HCT116 (cell line): ENCODE data around the gene SEC31A. TPM values are rescaled to one million over a fixed set of nuclear protein-coding genes. Genes with fewer than 3 reads are reported as not detected.
"Not testable (repeated sequence)": the region's sequence is repeated elsewhere in the genome, so short reads cannot be mapped to it uniquely, and the experiment has no call there.

Experiments
- ATAC-seq: fragments of 200-7000 bp; cut with Tn5 transposase; 2 replicates; pipeline ENCODE4 v1.9.1; 2020; ENCODE audit warnings: mild to moderate bottlenecking, moderate library complexity
- BruUV-seq: library from RNA; stranded (reverse); fragments of 400-500 nt; replicated peaks from 2 replicates; lab custom pipeline; 2021; lab: Mats Ljungman, UMichigan
- CTCF ChIA-PET: fragments of 300-600 bp; sonication (Branson Sonifier 250); formaldehyde crosslinking; loops from one replicate; lab custom pipeline; 2021; ENCODE audit warnings: antibody characterized with exemption; lab: Charles Lee
- POLR2A ChIA-PET: fragments of 300-600, 350-600 bp; sonication (Branson Sonifier 250); formaldehyde crosslinking; loops from one replicate; lab custom pipeline; 2021; ENCODE audit warnings: antibody characterized with exemption; lab: Charles Lee
- RAD21 ChIA-PET, 2 experiments: fragments of 300-600 bp; sonication (Branson Sonifier 250); formaldehyde crosslinking; loops; one replicate each; lab custom pipeline; 2023; ENCODE audit warnings: low total read pairs in 2 of 2; ENCODE audit not compliant: uncharacterized antibody in 2 of 2, unreplicated experiment in 2 of 2, low non-redundant PET in 1 of 2; lab: Charles Lee
- DNase-seq: peaks from one replicate; pipeline ENCODE4 v3.0.0-alpha.2; 2010; ENCODE audit warnings: low read depth, low spot score
- H2AFZ ChIP-seq: fragments of 200-600 bp; shearing (Covaris generic), sonication (generic); 2 replicates; pipeline ENCODE4 v1.6.1; 2017; ENCODE audit warnings: low read depth, mixed run types, mixed read lengths, antibody characterized with exemption, low read length; ENCODE audit not compliant: poor library complexity, severe bottlenecking
- H3K27ac ChIP-seq: 2 replicates; pipeline ENCODE4 v1.5.1; 2012; ENCODE audit warnings: low read depth, low read length
- H3K27me3 ChIP-seq: fragments of 200-600 bp; sonication (generic); 2 replicates; pipeline ENCODE4 v1.6.1; 2016; ENCODE audit warnings: mixed run types, low read length, mixed read lengths; ENCODE audit not compliant: insufficient read depth
- H3K36me3 ChIP-seq, 2 experiments: fragments of 200-500 bp in 1 of 2; fragments of 200-600 bp in 1 of 2; sonication (Bioruptor generic) in 1 of 2; sonication (generic) in 1 of 2; 2 replicates each; pipeline versions ENCODE4 v1.5.1 to v1.6.1; 2014 to 2016; ENCODE audit warnings: low read length in 2 of 2, inconsistent platforms in 1 of 2, mixed read lengths in 1 of 2, mixed run types in 1 of 2; ENCODE audit not compliant: insufficient read depth in 2 of 2, control insufficient read depth in 1 of 2
- H3K4me1 ChIP-seq, 2 experiments: fragments of 200-600 bp in 1 of 2; sonication (generic) in 1 of 2; 2 replicates each; pipeline versions ENCODE4 v1.5.1 to v1.6.1; 2012 to 2017; ENCODE audit warnings: low read length in 2 of 2, inconsistent platforms in 1 of 2, mild to moderate bottlenecking in 1 of 2, mixed read lengths in 1 of 2, mixed run types in 1 of 2, moderate library complexity in 1 of 2; ENCODE audit not compliant: insufficient read depth in 2 of 2, control insufficient read depth in 1 of 2
- H3K4me2 ChIP-seq: fragments of 200-600 bp; sonication (generic); 2 replicates; pipeline ENCODE4 v1.6.1; 2017; ENCODE audit warnings: mixed run types, low read length, mixed read lengths
- H3K4me3 ChIP-seq, 2 experiments: fragments of 200-600 bp in 1 of 2; sonication (generic) in 1 of 2; replicated peaks in 1 of 2; 2 replicates each; pipeline ENCODE4 v1.5.1; 2011 to 2016; ENCODE audit warnings: low read length in 2 of 2, control low read depth in 1 of 2, low read depth in 1 of 2, mild to moderate bottlenecking in 1 of 2, mixed read lengths in 1 of 2, mixed run types in 1 of 2
- H3K79me2 ChIP-seq: fragments of 200-600 bp; sonication (generic); 2 replicates; pipeline ENCODE4 v1.6.1; 2017; ENCODE audit warnings: mild to moderate bottlenecking, mixed run types, low read length, moderate library complexity, mixed read lengths; ENCODE audit not compliant: insufficient read depth
- H3K9ac ChIP-seq: fragments of 200-600 bp; sonication (generic); 2 replicates; pipeline ENCODE4 v1.6.1; 2016; ENCODE audit warnings: low read length, mixed read lengths
- H3K9me2 ChIP-seq: fragments of 200-600 bp; sonication (generic), shearing (Covaris generic); 2 replicates; pipeline ENCODE4 v1.6.1; 2017; ENCODE audit warnings: mixed run types, mild to moderate bottlenecking, moderate library complexity; ENCODE audit not compliant: insufficient read depth
- H3K9me3 ChIP-seq, 2 experiments: fragments of 200-500 bp in 1 of 2; fragments of 200-600 bp in 1 of 2; sonication (Bioruptor generic) in 1 of 2; sonication (generic) in 1 of 2; 2 replicates each; pipeline ENCODE4 v1.6.1; 2014 to 2017; ENCODE audit warnings: low read length in 2 of 2, mixed read lengths in 2 of 2, inconsistent platforms in 1 of 2, low read depth in 1 of 2, mild to moderate bottlenecking in 1 of 2, mixed run types in 1 of 2, moderate library complexity in 1 of 2; ENCODE audit not compliant: control insufficient read depth in 1 of 2, insufficient read depth in 1 of 2
- H4K20me1 ChIP-seq: fragments of 200-600 bp; sonication (generic), shearing (Covaris generic); 2 replicates; pipeline ENCODE4 v1.6.1; 2017; ENCODE audit warnings: mixed run types, mild to moderate bottlenecking, moderate library complexity; ENCODE audit not compliant: insufficient read depth
- EGR1 ChIP-seq: IDR thresholded peaks from 2 replicates; pipeline ENCODE4 v1.6.1; 2012; ENCODE audit warnings: low read depth
- ELF1 ChIP-seq: IDR thresholded peaks from 2 replicates; pipeline ENCODE4 v1.6.1; 2012; ENCODE audit warnings: low read depth, borderline replicate concordance
- POLR2A ChIP-seq: IDR thresholded peaks from 2 replicates; pipeline ENCODE4 v1.7.0; 2011; ENCODE audit warnings: borderline replicate concordance; ENCODE audit not compliant: insufficient read depth, insufficient read length; ENCODE audit errors: extremely low read depth
- SIN3A ChIP-seq: IDR thresholded peaks from 2 replicates; pipeline ENCODE4 v1.6.1; 2012; ENCODE audit warnings: low read depth
- SP1 ChIP-seq: IDR thresholded peaks from 2 replicates; pipeline ENCODE4 v1.6.1; 2012; ENCODE audit warnings: low read depth
- SRF ChIP-seq: IDR thresholded peaks from 2 replicates; pipeline ENCODE4 v1.6.1; 2012; ENCODE audit warnings: low read depth
- YY1 ChIP-seq: IDR thresholded peaks from 2 replicates; pipeline ENCODE4 v1.6.1; 2011; ENCODE audit warnings: low read length, low read depth, moderate library complexity, mild to moderate bottlenecking; ENCODE audit not compliant: insufficient replicate concordance; ENCODE audit errors: extremely low read depth
- ZFX ChIP-seq: fragments of 450-650 bp; IDR thresholded peaks from 2 replicates; pipeline ENCODE4 v1.6.1; 2017
- intact Hi-C: fragments of 100-400 bp; cut with micrococcal nuclease; formaldehyde crosslinking; loops from 2 replicates; pipeline ENCODE4 v1.10.0; 2022
- total RNA-seq: library from RNA; stranded (reverse); gene quantifications from one replicate; pipeline ENCODE4 v1.2.1, GENCODE V29; 2021; ENCODE audit not compliant: unreplicated experiment
- TF ChIP-seq, protein P1 (sequence below): IDR thresholded peaks from 2 replicates; pipeline ENCODE4 v1.6.1; 2012; ENCODE audit warnings: low read depth

SEC31A gene
- total RNA-seq, 1 experiment from 2014 or later: 78.5 TPM

DNA sequence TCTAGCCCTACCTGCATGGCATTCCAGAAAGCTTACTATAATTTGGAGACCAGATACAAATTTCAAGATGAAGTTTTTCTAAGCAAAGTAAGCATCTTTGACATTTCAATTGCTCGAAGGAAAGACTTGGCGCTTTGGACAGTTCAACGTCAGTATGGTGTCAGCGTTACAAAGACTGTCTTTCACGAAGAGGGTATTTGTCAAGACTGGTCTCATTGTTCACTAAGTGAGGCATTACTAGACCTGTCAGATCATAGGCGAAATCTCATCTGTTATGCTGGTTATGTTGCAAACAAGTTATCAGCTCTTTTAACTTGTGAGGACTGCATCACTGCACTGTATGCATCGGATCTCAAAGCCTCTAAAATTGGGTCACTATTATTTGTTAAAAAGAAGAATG is 27.1 kb upstream of the SEC31A start:
- no peaks in the 10 kb centered on the region for H3K36me3 ChIP-seq
- POLR2A ChIA-PET: no interaction called here
- H3K27ac ChIP-seq: no peak overlapping the region
- no peaks in the 10 kb centered on the region for H3K9me2 ChIP-seq
- RAD21 ChIA-PET: no interaction called here
- no peak for DNase-seq
- no peaks in the 10 kb centered on the region for H4K20me1 ChIP-seq
- ATAC-seq: no peak
- H3K4me3 ChIP-seq: no peak overlapping the region
- H3K4me1 ChIP-seq: no peaks in the 10 kb centered on the region
- no peak overlapping the region for H2AFZ ChIP-seq
- no TSS peak for BruUV-seq
- intact Hi-C loops: no loop called here
- no peaks in the 10 kb centered on the region for H3K79me2 ChIP-seq
- H3K4me2 ChIP-seq: no peak overlapping the region
- H3K9me3 ChIP-seq: no peaks in the 10 kb centered on the region
- TF ChIP-seq SP1 (no peak), ELF1 (no peak), SIN3A (no peak), ZFX (no peak), POLR2A (no peak), YY1 (no peak), EGR1 (no peak), SRF (no peak)
- TF ChIP-seq, protein P1, sequence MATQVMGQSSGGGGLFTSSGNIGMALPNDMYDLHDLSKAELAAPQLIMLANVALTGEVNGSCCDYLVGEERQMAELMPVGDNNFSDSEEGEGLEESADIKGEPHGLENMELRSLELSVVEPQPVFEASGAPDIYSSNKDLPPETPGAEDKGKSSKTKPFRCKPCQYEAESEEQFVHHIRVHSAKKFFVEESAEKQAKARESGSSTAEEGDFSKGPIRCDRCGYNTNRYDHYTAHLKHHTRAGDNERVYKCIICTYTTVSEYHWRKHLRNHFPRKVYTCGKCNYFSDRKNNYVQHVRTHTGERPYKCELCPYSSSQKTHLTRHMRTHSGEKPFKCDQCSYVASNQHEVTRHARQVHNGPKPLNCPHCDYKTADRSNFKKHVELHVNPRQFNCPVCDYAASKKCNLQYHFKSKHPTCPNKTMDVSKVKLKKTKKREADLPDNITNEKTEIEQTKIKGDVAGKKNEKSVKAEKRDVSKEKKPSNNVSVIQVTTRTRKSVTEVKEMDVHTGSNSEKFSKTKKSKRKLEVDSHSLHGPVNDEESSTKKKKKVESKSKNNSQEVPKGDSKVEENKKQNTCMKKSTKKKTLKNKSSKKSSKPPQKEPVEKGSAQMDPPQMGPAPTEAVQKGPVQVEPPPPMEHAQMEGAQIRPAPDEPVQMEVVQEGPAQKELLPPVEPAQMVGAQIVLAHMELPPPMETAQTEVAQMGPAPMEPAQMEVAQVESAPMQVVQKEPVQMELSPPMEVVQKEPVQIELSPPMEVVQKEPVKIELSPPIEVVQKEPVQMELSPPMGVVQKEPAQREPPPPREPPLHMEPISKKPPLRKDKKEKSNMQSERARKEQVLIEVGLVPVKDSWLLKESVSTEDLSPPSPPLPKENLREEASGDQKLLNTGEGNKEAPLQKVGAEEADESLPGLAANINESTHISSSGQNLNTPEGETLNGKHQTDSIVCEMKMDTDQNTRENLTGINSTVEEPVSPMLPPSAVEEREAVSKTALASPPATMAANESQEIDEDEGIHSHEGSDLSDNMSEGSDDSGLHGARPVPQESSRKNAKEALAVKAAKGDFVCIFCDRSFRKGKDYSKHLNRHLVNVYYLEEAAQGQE: no peak
- no peak overlapping the region for H3K9ac ChIP-seq
- CTCF ChIA-PET: no interaction called here
- no peaks in the 10 kb centered on the region for H3K27me3 ChIP-seq

DNA sequence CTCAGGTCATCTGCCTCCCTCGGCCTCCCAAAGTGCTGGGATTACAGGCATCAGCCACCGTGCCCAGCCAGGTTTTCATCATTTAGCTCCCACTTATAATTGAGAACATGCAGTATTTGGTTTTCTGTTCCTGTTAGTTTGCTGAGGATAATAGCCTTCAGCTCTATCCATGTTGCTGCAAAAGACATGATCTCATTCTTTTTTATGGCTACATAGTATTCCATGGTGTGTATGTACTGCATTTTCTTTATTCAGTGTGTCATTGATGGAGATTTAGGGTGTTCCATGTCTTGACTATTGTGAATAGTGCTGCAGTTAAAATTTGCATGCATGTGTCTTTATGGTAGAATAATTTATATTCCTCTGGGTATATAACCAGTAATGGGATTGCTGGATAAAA is 23.0 kb upstream of the SEC31A start:
- H3K9ac ChIP-seq, CTCF ChIA-PET, H3K79me2 ChIP-seq, H2AFZ ChIP-seq, H3K27me3 ChIP-seq, H4K20me1 ChIP-seq, H3K9me2 ChIP-seq, RAD21 ChIA-PET, H3K4me1 ChIP-seq, H3K4me3 ChIP-seq, DNase-seq, intact Hi-C loops, H3K36me3 ChIP-seq, H3K9me3 ChIP-seq, H3K27ac ChIP-seq, H3K4me2 ChIP-seq, POLR2A ChIA-PET, BruUV-seq, ATAC-seq: not testable (repeated sequence)
